SU-DHL-6 (cell line): ENCODE results near the gene AMT.
"Not testable (repeated sequence)": the region's sequence is repeated elsewhere in the genome, so short reads cannot be mapped to it uniquely, and the experiment has no call there.

ENCODE experiments used
- H2AFZ ChIP-seq: fragments of 200-600 bp; sonication (generic); 2 replicates; pipeline ENCODE4 v1.6.1; 2014; ENCODE audit warnings: low read depth, mild to moderate bottlenecking, moderate library complexity, mixed read lengths, antibody characterized with exemption, low read length; ENCODE audit not compliant: severe bottlenecking
- H3F3A ChIP-seq: fragments of 200-600 bp; shearing (Covaris generic); 2 replicates; pipeline ENCODE4 v1.6.0; 2016; ENCODE audit warnings: antibody characterized with exemption, mild to moderate bottlenecking; ENCODE audit not compliant: insufficient read depth
- H3K27ac ChIP-seq: fragments of 200-600 bp; sonication (generic); 2 replicates; pipeline ENCODE4 v1.5.1; 2016; ENCODE audit warnings: low read depth, mild to moderate bottlenecking, low read length, moderate library complexity, mixed read lengths
- H3K27me3 ChIP-seq: fragments of 200-600 bp; sonication (generic), shearing (Covaris generic); 2 replicates; pipeline ENCODE4 v1.6.0; 2014; ENCODE audit warnings: mild to moderate bottlenecking, low read length
- H3K36me3 ChIP-seq: fragments of 200-600 bp; sonication (generic); 2 replicates; pipeline ENCODE4 v1.6.1; 2014; ENCODE audit warnings: mild to moderate bottlenecking, low read length, mixed read lengths
- H3K4me2 ChIP-seq: fragments of 300-600, 200-600 bp; shearing (Covaris generic), sonication (generic); 2 replicates; pipeline ENCODE4 v1.6.0; 2014; ENCODE audit warnings: low read length, low read depth, mild to moderate bottlenecking; ENCODE audit not compliant: poor library complexity, severe bottlenecking
- H3K4me3 ChIP-seq: fragments of 200-600 bp; sonication (generic); 2 replicates; pipeline ENCODE4 v1.5.1; 2014; ENCODE audit warnings: antibody characterized with exemption, low read length, mild to moderate bottlenecking, mixed read lengths; ENCODE audit not compliant: insufficient read depth, poor library complexity, severe bottlenecking
- H3K79me2 ChIP-seq: fragments of 200-600 bp; sonication (generic); 2 replicates; pipeline ENCODE4 v1.6.1; 2014; ENCODE audit warnings: mild to moderate bottlenecking, low read length, moderate library complexity; ENCODE audit not compliant: insufficient read depth
- H3K9ac ChIP-seq: fragments of 200-600 bp; sonication (generic); 2 replicates; pipeline ENCODE4 v1.7.0; 2014; ENCODE audit warnings: mild to moderate bottlenecking, low read length
- H3K9me2 ChIP-seq: fragments of 200-600 bp; sonication (generic); replicated peaks from 2 replicates; pipeline ENCODE4 v1.6.1; 2014; ENCODE audit warnings: low read length; ENCODE audit not compliant: insufficient read depth
- H3K9me3 ChIP-seq: fragments of 200-600 bp; sonication (generic); 2 replicates; pipeline ENCODE4 v1.6.1; 2014; ENCODE audit warnings: low read length, mixed read lengths; ENCODE audit not compliant: insufficient read depth
- H4K20me1 ChIP-seq: fragments of 200-600 bp; sonication (generic); 2 replicates; pipeline ENCODE4 v1.6.1; 2014; ENCODE audit warnings: low read depth, mild to moderate bottlenecking, antibody characterized with exemption, low read length, moderate library complexity, mixed read lengths
- EZH2phosphoT487 ChIP-seq: fragments of 200-600 bp; sonication (generic), shearing (Covaris generic); conservative IDR thresholded peaks from 2 replicates; pipeline ENCODE4 v1.6.1; 2018; ENCODE audit warnings: mild to moderate bottlenecking, antibody characterized with exemption, low read length, moderate library complexity, mixed read lengths
- TF ChIP-seq, protein P1 (sequence below): fragments of 200-600 bp; sonication (generic); IDR thresholded peaks from one replicate; pipeline ENCODE4 v1.5.1; 2017; ENCODE audit warnings: antibody characterized with exemption, mild to moderate bottlenecking, low read length, moderate library complexity; ENCODE audit not compliant: insufficient read depth, poor library complexity, severe bottlenecking

Gene AMT

DNA sequence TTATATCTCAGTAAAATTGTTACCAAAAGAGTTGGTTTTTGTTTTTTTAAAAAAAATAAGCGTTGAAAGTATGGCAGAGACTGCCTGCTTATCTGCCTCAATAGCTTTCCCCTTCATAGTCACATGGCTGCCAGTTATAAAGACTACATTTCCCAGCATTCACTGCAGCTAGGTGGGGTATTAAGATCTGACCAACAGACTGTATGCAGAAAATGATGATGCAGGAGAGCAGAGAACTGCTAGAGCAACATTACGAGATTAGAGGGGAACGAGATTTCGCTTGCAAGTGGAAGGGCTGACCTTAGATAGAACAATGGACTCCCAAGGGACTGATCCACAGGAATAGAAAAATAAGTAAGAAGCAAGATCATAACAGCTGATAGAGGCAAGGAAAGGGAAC lies 24.8 kb downstream of the AMT start:
- H4K20me1 ChIP-seq, result peaks cover 53% of the 10 kb centered on the region; the same call in 1 of the 2 replicates
- no peak overlapping the region for H3K4me3 ChIP-seq

DNA sequence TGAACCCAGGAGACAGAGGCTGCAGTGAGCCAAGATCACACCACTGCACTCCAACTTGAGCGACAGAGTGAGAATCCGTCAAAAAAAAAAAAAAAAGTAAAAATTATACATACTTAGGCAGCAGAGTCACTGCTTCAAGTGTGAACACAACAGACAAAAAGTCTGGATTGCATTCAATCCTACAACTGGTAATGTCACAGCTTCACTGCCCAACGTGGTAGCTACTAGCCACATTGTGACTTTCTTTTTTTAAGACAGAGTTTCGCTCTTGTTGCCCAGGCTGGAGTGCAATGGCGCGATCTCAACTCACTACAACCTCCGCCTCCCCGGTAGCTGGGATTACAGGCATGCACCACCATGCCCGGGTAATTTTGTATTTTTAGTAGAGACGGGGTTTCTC lies 31.0 kb downstream of the AMT start:
- H3K9me3 ChIP-seq, H2AFZ ChIP-seq, H3K27me3 ChIP-seq, H3K36me3 ChIP-seq, H3K9ac ChIP-seq, H3K9me2 ChIP-seq, H3K27ac ChIP-seq, H3F3A ChIP-seq, H3K4me3 ChIP-seq, H3K4me2 ChIP-seq: not testable (repeated sequence)
- Histone ChIP-seq H3K79me2 (peaks cover 97% of the 10 kb centered on the region), H4K20me1 (peaks cover 24% of the 10 kb centered on the region)

More for the DNA sequence above, 24.8 kb downstream of the AMT start:
- H3K79me2 ChIP-seq, result peaks cover 98% of the 10 kb centered on the region
- no peaks in the 10 kb centered on the region for H3K9me2 ChIP-seq
- H3K36me3 ChIP-seq, result no peaks in the 10 kb centered on the region
- peaks cover 5% of the 10 kb centered on the region; the same call in 1 of the 2 replicates for H3F3A ChIP-seq
- no peak overlapping the region for H3K4me2 ChIP-seq
- TF ChIP-seq, protein P1, sequence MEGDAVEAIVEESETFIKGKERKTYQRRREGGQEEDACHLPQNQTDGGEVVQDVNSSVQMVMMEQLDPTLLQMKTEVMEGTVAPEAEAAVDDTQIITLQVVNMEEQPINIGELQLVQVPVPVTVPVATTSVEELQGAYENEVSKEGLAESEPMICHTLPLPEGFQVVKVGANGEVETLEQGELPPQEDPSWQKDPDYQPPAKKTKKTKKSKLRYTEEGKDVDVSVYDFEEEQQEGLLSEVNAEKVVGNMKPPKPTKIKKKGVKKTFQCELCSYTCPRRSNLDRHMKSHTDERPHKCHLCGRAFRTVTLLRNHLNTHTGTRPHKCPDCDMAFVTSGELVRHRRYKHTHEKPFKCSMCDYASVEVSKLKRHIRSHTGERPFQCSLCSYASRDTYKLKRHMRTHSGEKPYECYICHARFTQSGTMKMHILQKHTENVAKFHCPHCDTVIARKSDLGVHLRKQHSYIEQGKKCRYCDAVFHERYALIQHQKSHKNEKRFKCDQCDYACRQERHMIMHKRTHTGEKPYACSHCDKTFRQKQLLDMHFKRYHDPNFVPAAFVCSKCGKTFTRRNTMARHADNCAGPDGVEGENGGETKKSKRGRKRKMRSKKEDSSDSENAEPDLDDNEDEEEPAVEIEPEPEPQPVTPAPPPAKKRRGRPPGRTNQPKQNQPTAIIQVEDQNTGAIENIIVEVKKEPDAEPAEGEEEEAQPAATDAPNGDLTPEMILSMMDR, result no peak
- TF ChIP-seq EZH2phosphoT487, result no peak
- H2AFZ ChIP-seq, result no peak overlapping the region
- H3K9me3 ChIP-seq, result no peaks in the 10 kb centered on the region
- H3K9ac ChIP-seq, result no peak overlapping the region
- H3K27me3 ChIP-seq, result no peaks in the 10 kb centered on the region
- no peak overlapping the region for H3K27ac ChIP-seq

DNA sequence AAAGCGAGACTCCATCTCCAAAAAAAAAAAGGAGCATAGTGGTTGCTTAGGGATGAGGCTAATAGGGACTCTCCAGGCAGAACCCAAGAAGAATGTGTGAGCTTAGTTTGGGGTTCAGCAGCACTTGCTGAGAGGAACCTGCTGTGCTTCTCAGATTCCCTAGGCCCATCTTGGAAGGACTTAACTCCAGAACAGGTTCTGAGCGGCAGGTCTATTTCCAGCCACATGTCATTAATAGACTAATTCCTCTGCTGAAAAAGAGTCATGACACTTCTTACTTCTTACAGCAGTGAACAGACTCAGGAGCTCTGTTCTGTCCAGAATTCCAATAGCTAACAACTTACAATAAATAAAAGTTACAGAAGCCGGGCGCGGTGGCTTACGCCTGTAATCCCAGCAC lies 33.0 kb downstream of the AMT start:
- no peak overlapping the region for H3K4me3 ChIP-seq
- TF ChIP-seq, protein P1, result no peak
- TF ChIP-seq EZH2phosphoT487, result no peak
- no peaks in the 10 kb centered on the region for H3K36me3 ChIP-seq
- H3K79me2 ChIP-seq, result peaks cover 97% of the 10 kb centered on the region
- no peaks in the 10 kb centered on the region for H3K27me3 ChIP-seq
- peaks cover 7% of the 10 kb centered on the region for H3F3A ChIP-seq
- no peaks in the 10 kb centered on the region for H3K9me2 ChIP-seq
- H3K4me2 ChIP-seq, result no peak overlapping the region
- H3K9ac ChIP-seq, result no peak overlapping the region
- H3K9me3 ChIP-seq, result no peaks in the 10 kb centered on the region
- no peak overlapping the region for H2AFZ ChIP-seq
- peaks cover 18% of the 10 kb centered on the region for H4K20me1 ChIP-seq
- no peak overlapping the region for H3K27ac ChIP-seq

DNA sequence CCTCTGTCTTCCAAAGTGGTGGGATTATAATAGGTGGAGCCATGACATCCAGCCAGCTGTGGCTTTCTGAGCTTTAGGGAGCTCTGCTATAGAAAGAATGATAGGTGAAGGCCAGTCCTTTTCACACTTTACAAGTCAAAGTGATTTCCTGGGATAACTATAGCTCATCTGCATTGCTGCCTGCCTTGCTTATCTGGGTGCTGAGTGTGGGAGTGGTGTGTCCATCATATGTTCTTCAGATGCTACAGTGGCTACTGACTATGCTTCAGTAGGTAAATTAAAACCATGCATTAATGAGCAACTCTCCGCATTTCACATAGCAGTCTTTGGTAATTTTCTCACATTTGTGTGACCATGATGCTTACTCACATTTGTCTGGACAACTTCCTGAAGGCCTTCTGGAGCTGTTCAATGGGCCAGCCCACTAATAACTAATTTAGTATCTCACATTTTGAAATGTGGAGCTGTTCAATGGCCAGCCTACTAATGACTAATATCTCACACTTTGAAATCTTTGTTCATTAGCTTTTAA lies 33.9 kb downstream of the AMT start:
- H3K27me3 ChIP-seq, result no peaks in the 10 kb centered on the region
- H3K79me2 ChIP-seq, result peaks cover 99% of the 10 kb centered on the region
- H3K9me2 ChIP-seq, result no peaks in the 10 kb centered on the region
- H3K36me3 ChIP-seq, result no peaks in the 10 kb centered on the region
- no peak overlapping the region for H3K27ac ChIP-seq
- TF ChIP-seq EZH2phosphoT487, result no peak
- TF ChIP-seq, protein P1, result no peak
- no peaks in the 10 kb centered on the region for H3K9me3 ChIP-seq
- H4K20me1 ChIP-seq, result peaks cover 17% of the 10 kb centered on the region
- no peak overlapping the region for H3K9ac ChIP-seq
- peaks cover 7% of the 10 kb centered on the region for H3F3A ChIP-seq
- H2AFZ ChIP-seq, result no peak overlapping the region
- H3K4me2 ChIP-seq, result no peak overlapping the region
- H3K4me3 ChIP-seq, result no peak overlapping the region
